Uterus (tissue), 2 donors: ENCODE data around the gene STAC.

Experiments used
- CTCF ChIP-seq, 4 experiments: fragments of 200-600 bp in 2 of 4; fragments of 450-650 bp in 2 of 4; sonication (generic) in 2 of 4; IDR thresholded peaks; one replicate each; pipeline ENCODE4 v1.5.1; 2016 to 2019; ENCODE audit warnings: antibody characterized with exemption in 4 of 4, mild to moderate bottlenecking in 2 of 4, moderate library complexity in 1 of 4
- POLR2A ChIP-seq, 2 donors: fragments of 450-650 bp; IDR thresholded peaks; one replicate each; pipeline ENCODE4 v1.6.1; 2016; ENCODE audit warnings: antibody characterized with exemption in 2 of 2, mild to moderate bottlenecking in 1 of 2, moderate library complexity in 1 of 2

- TF ChIP-seq CTCF (IDR thresholded peaks at IDR 0.05): no peak
- TF ChIP-seq POLR2A (IDR thresholded peaks at IDR 0.05): no peak
Observed at GRCh38 chr3:36480911-36481648, 100.8 kb downstream of the STAC start.
